Neural progenitor cell (in vitro differentiated cells): Measurements from ENCODE around the gene PRKCA.

Source experiments
- CTCF ChIP-seq: fragments of 200-600 bp; sonication (generic); IDR thresholded peaks from 2 replicates; pipeline ENCODE4 v1.5.1; 2017; ENCODE audit warnings: antibody characterized with exemption, mild to moderate bottlenecking
- EZH2 ChIP-seq: fragments of 200-600 bp; sonication (generic); IDR thresholded peaks from 2 replicates; pipeline ENCODE4 v1.6.1; 2017; ENCODE audit warnings: antibody characterized with exemption, mild to moderate bottlenecking, moderate library complexity

GRCh38 chr17:66730461-66730923, 428.1 kb downstream of the PRKCA start:
- TF ChIP-seq CTCF, result no peak
- TF ChIP-seq EZH2, result no peak
